K562 (cell line): ENCODE data around the gene ANTKMT. TPM values are rescaled to one million over a fixed set of nuclear protein-coding genes. Genes with fewer than 3 reads are reported as not detected.

ENCODE experiments used
- ARNT ChIP-seq, 2 experiments: fragments of 450-650 bp; IDR thresholded peaks; 2 replicates each; pipeline ENCODE4 v1.6.1; 2016; ENCODE audit warnings: mild to moderate bottlenecking in 1 of 2
- BRD9 ChIP-seq: fragments of 450-650 bp; IDR thresholded peaks from 2 replicates; pipeline ENCODE4 v1.6.1; 2018; ENCODE audit warnings: low read depth; ENCODE audit not compliant: partially characterized antibody
- CCNT2 ChIP-seq: IDR thresholded peaks from 2 replicates; pipeline ENCODE4 v1.6.1; 2011; ENCODE audit warnings: borderline replicate concordance, low read depth, mild to moderate bottlenecking, moderate library complexity, mixed read lengths, low read length; ENCODE audit not compliant: insufficient read length; ENCODE audit errors: extremely low read depth
- HDAC8 ChIP-seq: fragments of 450-650 bp; IDR thresholded peaks from 2 replicates; pipeline ENCODE4 v1.6.1; 2016; ENCODE audit warnings: mild to moderate bottlenecking, missing genetic modification characterization, moderate library complexity, missing compliant biosample characterization
- HEY1 ChIP-seq: fragments of 250-450 bp; sonication (Bioruptor Pico); IDR thresholded peaks from 2 replicates; pipeline ENCODE4 v1.5.0; 2020; ENCODE audit warnings: mild to moderate bottlenecking, moderate library complexity, borderline replicate concordance
- NR1H2 ChIP-seq: sonication (generic); formaldehyde crosslinking; IDR thresholded peaks from 2 replicates; pipeline ENCODE4 v1.4.0; 2020; ENCODE audit warnings: mild to moderate bottlenecking, missing genetic modification reagents
- NR2F6 ChIP-seq: fragments of 450-650 bp; formaldehyde crosslinking; IDR thresholded peaks from 2 replicates; pipeline ENCODE4 v1.4.0; 2020; ENCODE audit warnings: mild to moderate bottlenecking
- PRPF4 ChIP-seq: fragments of 200-400 bp; formaldehyde crosslinking; IDR thresholded peaks from one replicate; pipeline ENCODE4 v1.6.1; 2017; ENCODE audit warnings: low read length, low read depth, mild to moderate bottlenecking; ENCODE audit not compliant: insufficient read depth, poor library complexity, severe bottlenecking
- PURB ChIP-seq: sonication (generic); formaldehyde crosslinking; IDR thresholded peaks from 2 replicates; pipeline ENCODE4 v1.9.0; 2021; ENCODE audit warnings: low read depth, mild to moderate bottlenecking, missing genetic modification reagents
- TRIM24 ChIP-seq, 2 experiments: fragments of 450-650 bp; IDR thresholded peaks; 2 replicates each; pipeline ENCODE4 v1.6.1; 2016
- ZNF12 ChIP-seq: sonication (generic); formaldehyde crosslinking; IDR thresholded peaks from 2 replicates; pipeline ENCODE4 v1.4.0; 2020; ENCODE audit warnings: mild to moderate bottlenecking, missing genetic modification reagents
- ZNF77 ChIP-seq: fragments of 250-450 bp; sonication (Bioruptor Pico); IDR thresholded peaks from 2 replicates; pipeline ENCODE4 v1.5.0; 2020
- polyA plus RNA-seq, 8 experiments: library from polyadenylated mRNA; depleted of rRNA in 4 of 8; stranded (reverse) in 5 of 8; unstranded in 3 of 8; fragments of >200 nt; fragmentation: Nextera tagmentation in 2 of 8; fragmentation: Illumina TruSeq in 1 of 8; extraction: Ambion mirVana in 2 of 8; extraction: Trizol in 1 of 8; gene quantifications; 2 replicates each; pipeline versions ENCODE4 v1.2.1 to v1.2.3, GENCODE V29; 2011 to 2014; ENCODE audit warnings: inconsistent platforms in 1 of 8, missing spikeins in 1 of 8
- total RNA-seq, 7 experiments: library from RNA; depleted of rRNA in 6 of 7; stranded (reverse); fragments of >200 nt in 6 of 7; fragmentation: Illumina TruSeq in 2 of 7; extraction: Trizol in 2 of 7; gene quantifications; 2 replicates each; pipeline versions ENCODE4 v1.2.1 to v1.2.3, GENCODE V29; 2011 to 2021; ENCODE audit warnings: low replicate concordance in 1 of 7
- TF ChIP-seq, protein P1 (sequence below): fragments of 450-650 bp; IDR thresholded peaks from 2 replicates; pipeline ENCODE4 v1.6.1; 2017; ENCODE audit warnings: antibody characterized with exemption
- TF ChIP-seq, protein P2 (sequence below): fragments of 250-450 bp; sonication (Bioruptor Pico); IDR thresholded peaks from 2 replicates; pipeline ENCODE4 v1.5.0; 2021
- TF ChIP-seq, protein P3 (sequence below), 2 experiments: fragments of 450-650 bp; formaldehyde crosslinking in 1 of 2; IDR thresholded peaks; 2 replicates each; pipeline versions ENCODE4 v1.4.0 to v1.6.1; 2014 to 2020; ENCODE audit warnings: mild to moderate bottlenecking in 2 of 2, borderline replicate concordance in 1 of 2, low read depth in 1 of 2

The ANTKMT gene
- total and polyA plus RNA-seq, 9 of the 15 experiments (the other 6 are each of a cell fraction or from before 2014, with no cell fraction given): 0.58 to 217 (median 19.1) TPM

DNA sequence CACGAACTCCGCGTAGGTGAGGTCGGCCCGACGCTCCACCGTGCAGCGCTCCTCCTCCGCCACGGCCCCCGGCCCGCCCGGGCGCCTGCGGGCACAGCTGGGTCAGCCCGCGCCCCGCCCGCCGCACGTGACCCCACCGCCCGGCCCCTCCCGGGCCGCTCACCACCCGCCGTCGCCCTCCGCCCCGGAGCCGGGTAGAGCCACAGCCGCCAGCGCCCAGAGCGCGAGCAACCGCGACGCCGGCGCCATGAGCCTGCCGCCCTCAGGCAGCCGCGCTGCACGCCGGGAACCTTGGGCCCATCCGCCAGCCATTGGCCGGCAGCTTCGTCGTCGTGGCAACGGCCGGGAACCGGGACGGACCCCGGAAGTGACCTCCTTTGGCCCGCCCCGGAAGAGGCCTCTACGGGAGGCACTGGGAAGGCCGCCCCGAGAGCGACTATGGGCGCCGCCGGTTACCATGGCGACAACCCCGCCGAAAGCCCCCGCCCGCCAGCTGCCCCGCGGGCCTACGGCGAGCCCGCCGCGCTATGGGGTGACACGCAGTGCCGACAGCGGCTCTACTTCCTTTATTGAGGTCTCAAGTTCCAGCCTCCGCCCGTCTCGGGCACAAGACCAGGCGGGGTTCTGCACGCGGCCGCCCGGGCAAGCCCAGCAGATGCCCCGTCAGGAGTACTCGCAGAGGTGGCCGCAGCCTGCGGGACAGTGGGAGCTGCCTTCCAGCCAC is 36.7 kb upstream of the ANTKMT start, which contains the start of gene JMJD8 (continued):
- TF ChIP-seq, protein P1, sequence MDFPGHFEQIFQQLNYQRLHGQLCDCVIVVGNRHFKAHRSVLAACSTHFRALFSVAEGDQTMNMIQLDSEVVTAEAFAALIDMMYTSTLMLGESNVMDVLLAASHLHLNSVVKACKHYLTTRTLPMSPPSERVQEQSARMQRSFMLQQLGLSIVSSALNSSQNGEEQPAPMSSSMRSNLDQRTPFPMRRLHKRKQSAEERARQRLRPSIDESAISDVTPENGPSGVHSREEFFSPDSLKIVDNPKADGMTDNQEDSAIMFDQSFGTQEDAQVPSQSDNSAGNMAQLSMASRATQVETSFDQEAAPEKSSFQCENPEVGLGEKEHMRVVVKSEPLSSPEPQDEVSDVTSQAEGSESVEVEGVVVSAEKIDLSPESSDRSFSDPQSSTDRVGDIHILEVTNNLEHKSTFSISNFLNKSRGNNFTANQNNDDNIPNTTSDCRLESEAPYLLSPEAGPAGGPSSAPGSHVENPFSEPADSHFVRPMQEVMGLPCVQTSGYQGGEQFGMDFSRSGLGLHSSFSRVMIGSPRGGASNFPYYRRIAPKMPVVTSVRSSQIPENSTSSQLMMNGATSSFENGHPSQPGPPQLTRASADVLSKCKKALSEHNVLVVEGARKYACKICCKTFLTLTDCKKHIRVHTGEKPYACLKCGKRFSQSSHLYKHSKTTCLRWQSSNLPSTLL: no peak
- TF ChIP-seq, protein P2, sequence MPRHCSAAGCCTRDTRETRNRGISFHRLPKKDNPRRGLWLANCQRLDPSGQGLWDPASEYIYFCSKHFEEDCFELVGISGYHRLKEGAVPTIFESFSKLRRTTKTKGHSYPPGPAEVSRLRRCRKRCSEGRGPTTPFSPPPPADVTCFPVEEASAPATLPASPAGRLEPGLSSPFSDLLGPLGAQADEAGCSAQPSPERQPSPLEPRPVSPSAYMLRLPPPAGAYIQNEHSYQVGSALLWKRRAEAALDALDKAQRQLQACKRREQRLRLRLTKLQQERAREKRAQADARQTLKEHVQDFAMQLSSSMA: peak; percentile 63
- TF ChIP-seq PRPF4 (no peak), BRD9 (no peak), NR2F6 (no peak), NR1H2 (CRISPR knock-in tag) (no peak), TRIM24 (IDR thresholded peaks at IDR 0.05) (no peak), ARNT (IDR thresholded peaks at IDR 0.05) (no peak), ZNF77 (CRISPR knock-in tag) (no peak), CCNT2 (peak; percentile 87), ZNF12 (no peak), PURB (CRISPR knock-in tag) (no peak), HDAC8 (no peak; the same call in 1 of the 2 replicates), HEY1 (CRISPR knock-in tag) (no peak)
- TF ChIP-seq, protein P3, sequence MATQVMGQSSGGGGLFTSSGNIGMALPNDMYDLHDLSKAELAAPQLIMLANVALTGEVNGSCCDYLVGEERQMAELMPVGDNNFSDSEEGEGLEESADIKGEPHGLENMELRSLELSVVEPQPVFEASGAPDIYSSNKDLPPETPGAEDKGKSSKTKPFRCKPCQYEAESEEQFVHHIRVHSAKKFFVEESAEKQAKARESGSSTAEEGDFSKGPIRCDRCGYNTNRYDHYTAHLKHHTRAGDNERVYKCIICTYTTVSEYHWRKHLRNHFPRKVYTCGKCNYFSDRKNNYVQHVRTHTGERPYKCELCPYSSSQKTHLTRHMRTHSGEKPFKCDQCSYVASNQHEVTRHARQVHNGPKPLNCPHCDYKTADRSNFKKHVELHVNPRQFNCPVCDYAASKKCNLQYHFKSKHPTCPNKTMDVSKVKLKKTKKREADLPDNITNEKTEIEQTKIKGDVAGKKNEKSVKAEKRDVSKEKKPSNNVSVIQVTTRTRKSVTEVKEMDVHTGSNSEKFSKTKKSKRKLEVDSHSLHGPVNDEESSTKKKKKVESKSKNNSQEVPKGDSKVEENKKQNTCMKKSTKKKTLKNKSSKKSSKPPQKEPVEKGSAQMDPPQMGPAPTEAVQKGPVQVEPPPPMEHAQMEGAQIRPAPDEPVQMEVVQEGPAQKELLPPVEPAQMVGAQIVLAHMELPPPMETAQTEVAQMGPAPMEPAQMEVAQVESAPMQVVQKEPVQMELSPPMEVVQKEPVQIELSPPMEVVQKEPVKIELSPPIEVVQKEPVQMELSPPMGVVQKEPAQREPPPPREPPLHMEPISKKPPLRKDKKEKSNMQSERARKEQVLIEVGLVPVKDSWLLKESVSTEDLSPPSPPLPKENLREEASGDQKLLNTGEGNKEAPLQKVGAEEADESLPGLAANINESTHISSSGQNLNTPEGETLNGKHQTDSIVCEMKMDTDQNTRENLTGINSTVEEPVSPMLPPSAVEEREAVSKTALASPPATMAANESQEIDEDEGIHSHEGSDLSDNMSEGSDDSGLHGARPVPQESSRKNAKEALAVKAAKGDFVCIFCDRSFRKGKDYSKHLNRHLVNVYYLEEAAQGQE (IDR thresholded peaks at IDR 0.05; ENCODE audit: borderline replicate concordance): no peak
- TF ChIP-seq, protein P3 (CRISPR knock-in tag; IDR thresholded peaks at IDR 0.05; ENCODE audit: low read depth): no peak
